Measurements from ENCODE around the gene FMN2.

DNA sequence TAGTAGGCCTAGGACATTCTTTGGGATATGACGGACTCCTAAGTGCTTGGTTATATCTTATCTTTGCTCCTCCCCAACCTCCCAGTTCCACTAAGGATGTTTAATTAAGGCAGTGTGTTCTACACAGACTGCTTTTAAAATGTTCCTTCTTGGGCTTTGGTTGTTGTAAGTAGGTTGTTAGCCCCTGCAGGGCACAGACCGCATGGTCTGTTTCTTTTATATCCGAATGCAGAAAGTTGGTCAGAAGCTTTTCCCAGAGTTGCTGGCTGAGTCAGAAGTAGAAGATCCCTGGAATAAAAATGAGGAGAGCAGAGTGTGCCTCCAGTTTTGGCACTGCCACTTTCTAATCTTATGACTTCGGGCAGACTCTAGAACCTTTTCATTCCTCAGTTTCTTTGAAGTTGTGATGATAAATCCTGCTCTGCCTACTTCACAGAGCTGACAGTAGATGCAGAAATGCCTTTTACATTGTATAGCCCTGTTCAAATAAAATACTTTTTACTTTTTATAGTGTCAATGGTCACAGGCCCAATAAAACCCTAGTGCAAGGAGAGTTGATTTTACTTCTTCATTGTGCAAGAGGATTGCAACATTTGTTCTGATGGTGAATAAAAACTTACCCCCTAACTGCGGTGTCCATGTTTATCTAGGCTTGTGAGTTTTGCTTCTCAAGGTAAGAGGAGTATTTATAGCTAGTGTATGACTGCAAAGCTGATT, 18.4 kb downstream of the FMN2 start:
- TF ChIP-seq ESRRG (CRISPR knock-in tag; IDR thresholded peaks at IDR 0.05) = no peak
- TF ChIP-seq, protein P1, sequence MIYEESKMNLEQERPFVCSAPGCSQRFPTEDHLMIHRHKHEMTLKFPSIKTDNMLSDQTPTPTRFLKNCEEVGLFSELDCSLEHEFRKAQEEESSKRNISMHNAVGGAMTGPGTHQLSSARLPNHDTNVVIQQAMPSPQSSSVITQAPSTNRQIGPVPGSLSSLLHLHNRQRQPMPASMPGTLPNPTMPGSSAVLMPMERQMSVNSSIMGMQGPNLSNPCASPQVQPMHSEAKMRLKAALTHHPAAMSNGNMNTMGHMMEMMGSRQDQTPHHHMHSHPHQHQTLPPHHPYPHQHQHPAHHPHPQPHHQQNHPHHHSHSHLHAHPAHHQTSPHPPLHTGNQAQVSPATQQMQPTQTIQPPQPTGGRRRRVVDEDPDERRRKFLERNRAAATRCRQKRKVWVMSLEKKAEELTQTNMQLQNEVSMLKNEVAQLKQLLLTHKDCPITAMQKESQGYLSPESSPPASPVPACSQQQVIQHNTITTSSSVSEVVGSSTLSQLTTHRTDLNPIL (CRISPR knock-in tag; IDR thresholded peaks at IDR 0.05; ENCODE audit: low read depth) = no peak
- TF ChIP-seq, protein P2, sequence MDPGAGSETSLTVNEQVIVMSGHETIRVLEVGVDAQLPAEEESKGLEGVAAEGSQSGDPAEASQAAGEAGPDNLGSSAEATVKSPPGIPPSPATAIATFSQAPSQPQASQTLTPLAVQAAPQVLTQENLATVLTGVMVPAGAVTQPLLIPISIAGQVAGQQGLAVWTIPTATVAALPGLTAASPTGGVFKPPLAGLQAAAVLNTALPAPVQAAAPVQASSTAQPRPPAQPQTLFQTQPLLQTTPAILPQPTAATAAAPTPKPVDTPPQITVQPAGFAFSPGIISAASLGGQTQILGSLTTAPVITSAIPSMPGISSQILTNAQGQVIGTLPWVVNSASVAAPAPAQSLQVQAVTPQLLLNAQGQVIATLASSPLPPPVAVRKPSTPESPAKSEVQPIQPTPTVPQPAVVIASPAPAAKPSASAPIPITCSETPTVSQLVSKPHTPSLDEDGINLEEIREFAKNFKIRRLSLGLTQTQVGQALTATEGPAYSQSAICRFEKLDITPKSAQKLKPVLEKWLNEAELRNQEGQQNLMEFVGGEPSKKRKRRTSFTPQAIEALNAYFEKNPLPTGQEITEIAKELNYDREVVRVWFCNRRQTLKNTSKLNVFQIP (CRISPR knock-in tag; IDR thresholded peaks at IDR 0.05; ENCODE audit: borderline replicate concordance, low read depth) = no peak
